Sigmoid colon (tissue), 3 donors: ENCODE measurements around the gene HCN2.

Source experiments
- POLR2A ChIP-seq, 2 donors: fragments of 450-650 bp; IDR thresholded peaks; one replicate each; pipeline ENCODE4 v1.6.1; 2016; ENCODE audit warnings: antibody characterized with exemption in 2 of 2, mild to moderate bottlenecking in 2 of 2, moderate library complexity in 2 of 2
- TF ChIP-seq, protein P1 (sequence below), 4 experiments: fragments of 450-650 bp in 3 of 4; fragments of 200-600 bp in 1 of 4; IDR thresholded peaks; one replicate each; pipeline ENCODE4 v1.5.1; 2016 to 2019; ENCODE audit warnings: antibody characterized with exemption in 4 of 4, mild to moderate bottlenecking in 3 of 4, moderate library complexity in 2 of 4

DNA sequence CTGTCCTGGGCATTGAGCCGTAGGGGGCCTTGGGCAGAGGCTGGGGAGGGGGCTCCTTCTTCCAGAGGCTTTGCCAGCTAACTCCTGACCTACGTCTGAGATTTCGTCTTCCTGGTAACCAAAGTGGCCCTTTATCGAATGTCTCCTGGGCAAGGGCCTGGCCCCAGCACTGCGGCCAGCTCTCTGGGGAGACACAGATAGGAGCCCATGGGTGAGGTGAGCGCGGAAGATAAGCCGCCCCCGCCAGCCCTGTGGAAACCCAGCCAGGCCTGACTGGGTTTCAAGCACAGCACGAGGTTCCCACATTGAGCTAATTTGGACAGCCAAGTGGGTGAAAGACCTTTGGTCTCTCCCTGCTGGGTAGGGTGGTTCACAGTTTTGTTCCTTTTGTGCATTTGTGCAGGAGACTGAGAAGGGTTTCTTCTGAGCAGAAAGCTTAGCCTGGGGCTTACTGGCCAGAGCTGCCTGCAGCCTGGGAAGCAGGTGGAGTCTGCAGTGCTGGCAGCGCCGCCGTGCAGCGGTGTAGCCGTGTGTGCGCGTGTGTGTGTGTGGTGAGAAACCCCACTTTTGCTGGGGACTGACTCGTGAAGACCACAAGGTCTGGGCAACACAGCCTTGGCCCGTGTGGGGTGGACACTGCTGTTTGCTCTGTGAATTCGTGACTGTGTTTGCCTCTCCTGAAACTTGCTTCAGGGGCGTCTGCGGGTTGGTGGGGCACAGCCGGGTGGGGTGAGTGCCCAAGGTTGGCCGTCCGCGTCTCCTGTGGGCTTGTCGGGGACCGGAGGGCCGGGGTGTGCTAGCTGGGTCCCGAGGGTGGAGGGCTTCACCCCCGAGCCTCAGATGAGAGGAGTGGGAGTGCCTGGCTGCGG is 14.8 kb upstream of the HCN2 start:
- TF ChIP-seq, protein P1, sequence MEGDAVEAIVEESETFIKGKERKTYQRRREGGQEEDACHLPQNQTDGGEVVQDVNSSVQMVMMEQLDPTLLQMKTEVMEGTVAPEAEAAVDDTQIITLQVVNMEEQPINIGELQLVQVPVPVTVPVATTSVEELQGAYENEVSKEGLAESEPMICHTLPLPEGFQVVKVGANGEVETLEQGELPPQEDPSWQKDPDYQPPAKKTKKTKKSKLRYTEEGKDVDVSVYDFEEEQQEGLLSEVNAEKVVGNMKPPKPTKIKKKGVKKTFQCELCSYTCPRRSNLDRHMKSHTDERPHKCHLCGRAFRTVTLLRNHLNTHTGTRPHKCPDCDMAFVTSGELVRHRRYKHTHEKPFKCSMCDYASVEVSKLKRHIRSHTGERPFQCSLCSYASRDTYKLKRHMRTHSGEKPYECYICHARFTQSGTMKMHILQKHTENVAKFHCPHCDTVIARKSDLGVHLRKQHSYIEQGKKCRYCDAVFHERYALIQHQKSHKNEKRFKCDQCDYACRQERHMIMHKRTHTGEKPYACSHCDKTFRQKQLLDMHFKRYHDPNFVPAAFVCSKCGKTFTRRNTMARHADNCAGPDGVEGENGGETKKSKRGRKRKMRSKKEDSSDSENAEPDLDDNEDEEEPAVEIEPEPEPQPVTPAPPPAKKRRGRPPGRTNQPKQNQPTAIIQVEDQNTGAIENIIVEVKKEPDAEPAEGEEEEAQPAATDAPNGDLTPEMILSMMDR (IDR thresholded peaks at IDR 0.05) = no peak
- TF ChIP-seq POLR2A (IDR thresholded peaks at IDR 0.05) = no peak
